GM23338 (cell line): ENCODE measurements around the gene PCDHGA4. TPM values are rescaled to one million over a fixed set of nuclear protein-coding genes. Genes with fewer than 3 reads are reported as not detected.

Experiments
- ATAC-seq: fragments of 200-7000 bp; cut with Tn5 transposase; 3 replicates; pipeline ENCODE4 v1.9.1; 2020
- DNase-seq: peaks from one replicate; pipeline ENCODE4 v3.0.0-alpha.2; 2015; ENCODE audit warnings: low spot score
- H2AFZ ChIP-seq: fragments of 200-600 bp; sonication (generic); 2 replicates; pipeline ENCODE4 v1.8.0; 2016; ENCODE audit warnings: antibody characterized with exemption, mild to moderate bottlenecking, moderate library complexity
- H3F3A ChIP-seq: fragments of 200-600 bp; sonication (generic); replicated peaks from 2 replicates; pipeline ENCODE4 v1.8.0; 2017; ENCODE audit warnings: antibody characterized with exemption, mixed run types, low read depth
- H3K27ac ChIP-seq: fragments of 200-600 bp; sonication (generic); 2 replicates; pipeline ENCODE4 v1.6.1; 2016; ENCODE audit warnings: low read depth
- H3K27me3 ChIP-seq: fragments of 200-600 bp; sonication (generic); 2 replicates; pipeline ENCODE4 v1.8.0; 2016; ENCODE audit warnings: mild to moderate bottlenecking, mixed run types, moderate library complexity; ENCODE audit not compliant: insufficient read depth
- H3K36me3 ChIP-seq: fragments of 200-600 bp; sonication (generic); 2 replicates; pipeline ENCODE4 v1.8.0; 2016; ENCODE audit warnings: mild to moderate bottlenecking; ENCODE audit not compliant: insufficient read depth
- H3K4me1 ChIP-seq: fragments of 200-600 bp; sonication (generic); 2 replicates; pipeline ENCODE4 v1.8.0; 2016; ENCODE audit warnings: mild to moderate bottlenecking, moderate library complexity; ENCODE audit not compliant: insufficient read depth
- H3K4me2 ChIP-seq: fragments of 200-600 bp; sonication (generic); 2 replicates; pipeline ENCODE4 v1.7.1; 2017; ENCODE audit warnings: mixed run types
- H3K4me3 ChIP-seq: fragments of 200-600 bp; sonication (generic); 2 replicates; pipeline ENCODE4 v1.6.1; 2016; ENCODE audit warnings: mixed run types
- H3K79me2 ChIP-seq: fragments of 200-600 bp; sonication (generic); replicated peaks from 2 replicates; pipeline ENCODE4 v1.8.0; 2017; ENCODE audit warnings: mild to moderate bottlenecking; ENCODE audit not compliant: insufficient read depth
- H3K9me2 ChIP-seq: fragments of 200-600 bp; sonication (generic); 2 replicates; pipeline ENCODE4 v1.8.0; 2017; ENCODE audit not compliant: insufficient read depth
- H4K20me1 ChIP-seq: fragments of 200-600 bp; sonication (generic); replicated peaks from 2 replicates; pipeline ENCODE4 v1.8.0; 2017; ENCODE audit warnings: mild to moderate bottlenecking; ENCODE audit not compliant: insufficient read depth
- H3K27ac Mint-ChIP-seq: 2 replicates; pipeline ENCODE4 v1.8.0; 2020; ENCODE audit warnings: inconsistent platforms, mild to moderate bottlenecking, moderate library complexity, mixed read lengths
- H3K27me3 Mint-ChIP-seq: 3 replicates; pipeline ENCODE4 v1.8.0; 2022; ENCODE audit warnings: low read depth, mild to moderate bottlenecking, moderate library complexity, mixed read lengths, inconsistent platforms; ENCODE audit not compliant: insufficient read depth, poor library complexity
- H3K36me3 Mint-ChIP-seq: 3 replicates; pipeline ENCODE4 v1.8.0; 2021; ENCODE audit warnings: low read depth, mild to moderate bottlenecking, inconsistent platforms, moderate library complexity, mixed read lengths
- H3K4me1 Mint-ChIP-seq: 3 replicates; pipeline ENCODE4 v1.8.0; 2020; ENCODE audit warnings: mild to moderate bottlenecking, inconsistent platforms, mixed read lengths
- H3K4me3 Mint-ChIP-seq: 3 replicates; pipeline ENCODE4 v1.8.0; 2021; ENCODE audit warnings: moderate library complexity, mild to moderate bottlenecking, inconsistent platforms, mixed read lengths
- H3K9me3 Mint-ChIP-seq: 3 replicates; pipeline ENCODE4 v1.8.0; 2020; ENCODE audit warnings: moderate library complexity, mild to moderate bottlenecking, inconsistent platforms, mixed read lengths
- CREB1 ChIP-seq: fragments of 250-450 bp; sonication (Bioruptor Pico); IDR thresholded peaks from 2 replicates; pipeline ENCODE4 v1.5.0; 2020; ENCODE audit warnings: low read depth, mild to moderate bottlenecking, moderate library complexity
- CTCF ChIP-seq, 2 experiments: fragments of 200-600 bp in 1 of 2; sonication (generic) in 1 of 2; conservative IDR thresholded peaks; 2 replicates each; pipeline versions ENCODE4 v1.5.1 to v1.6.1; 2016 to 2017; ENCODE audit warnings: antibody characterized with exemption in 2 of 2, low read depth in 2 of 2, mild to moderate bottlenecking in 2 of 2, moderate library complexity in 1 of 2
- ETS1 ChIP-seq: IDR thresholded peaks from 2 replicates; pipeline ENCODE4 v1.6.1; 2016; ENCODE audit warnings: antibody characterized with exemption
- EZH2 ChIP-seq: fragments of 200-600 bp; sonication (generic); IDR thresholded peaks from one replicate; pipeline ENCODE4 v1.8.0; 2017; ENCODE audit warnings: antibody characterized with exemption, mild to moderate bottlenecking, low read depth; ENCODE audit not compliant: unreplicated experiment
- EZH2phosphoT487 ChIP-seq: fragments of 200-600 bp; sonication (generic); IDR thresholded peaks from one replicate; pipeline ENCODE4 v1.8.1; 2018; ENCODE audit warnings: antibody characterized with exemption; ENCODE audit not compliant: unreplicated experiment
- JUNB ChIP-seq: IDR thresholded peaks from one replicate; pipeline ENCODE4 v1.6.1; 2016; ENCODE audit warnings: antibody characterized with exemption; ENCODE audit not compliant: unreplicated experiment
- NANOG ChIP-seq: IDR thresholded peaks from 2 replicates; pipeline ENCODE4 v1.6.1; 2016; ENCODE audit warnings: antibody characterized with exemption, borderline replicate concordance
- POLR2AphosphoS5 ChIP-seq: IDR thresholded peaks from 2 replicates; pipeline ENCODE4 v1.6.1; 2016; ENCODE audit warnings: antibody characterized with exemption, low read depth
- REST ChIP-seq: IDR thresholded peaks from one replicate; pipeline ENCODE4 v1.6.1; 2018; ENCODE audit warnings: antibody characterized with exemption; ENCODE audit not compliant: unreplicated experiment
- STAT1 ChIP-seq: IDR thresholded peaks from one replicate; pipeline ENCODE4 v1.6.1; 2016; ENCODE audit warnings: antibody characterized with exemption; ENCODE audit not compliant: unreplicated experiment
- ZNF114 ChIP-seq: fragments of 250-450 bp; sonication (Bioruptor Pico); IDR thresholded peaks from 2 replicates; pipeline ENCODE4 v1.5.0; 2020; ENCODE audit warnings: mild to moderate bottlenecking, moderate library complexity
- ZNF331 ChIP-seq: fragments of 250-450 bp; sonication (Bioruptor Pico); IDR thresholded peaks from 2 replicates; pipeline ENCODE4 v1.5.0; 2020; ENCODE audit warnings: low read depth, mild to moderate bottlenecking, moderate library complexity
- ZNF462 ChIP-seq: fragments of 250-450 bp; sonication (Bioruptor Pico); IDR thresholded peaks from 2 replicates; pipeline ENCODE4 v1.5.0; 2020; ENCODE audit warnings: mild to moderate bottlenecking, moderate library complexity
- polyA plus RNA-seq: library from polyadenylated mRNA; unstranded; fragments of >200 nt; fragmentation: Nextera tagmentation; extraction: Ambion mirVana; gene quantifications from 2 replicates; pipeline ENCODE4 v1.2.1, GENCODE V29; 2016
- total RNA-seq: library from RNA; depleted of rRNA; stranded (reverse); fragments of >200 nt; shearing (Covaris generic); gene quantifications from 2 replicates; pipeline ENCODE4 v1.2.3, GENCODE V29; 2014

The PCDHGA4 gene
- total and polyA plus RNA-seq, 2 experiments from 2014 or later = 0.99 to 7.2 TPM

- Histone ChIP-seq H4K20me1 (peaks cover 24% of the 10 kb centered on the region), H3F3A (no peaks in the 10 kb centered on the region), H3K4me3 (peak within 1 kb of the TSS; percentile 67), H3K27ac (peak within 1 kb of the TSS; percentile 92), H3K27me3 (no peaks in the 10 kb centered on the region), H3K9me2 (no peaks in the 10 kb centered on the region), H3K4me2 (peak within 1 kb of the TSS; percentile 80), H2AFZ (peak within 1 kb of the TSS; percentile 87), H3K36me3 (peaks cover 13% of the 10 kb centered on the region), H3K4me1 (peaks cover 14% of the 10 kb centered on the region; the same call in 1 of the 2 replicates), H3K79me2 (peaks cover 42% of the 10 kb centered on the region)
- Mint-ChIP-seq H3K4me1 (peaks cover 10% of the 10 kb centered on the region), H3K27me3 (peaks cover 15% of the 10 kb centered on the region), H3K36me3 (peaks cover 51% of the 10 kb centered on the region), H3K4me3 (peak within 1 kb of the TSS; percentile 95), H3K9me3 (peaks cover 53% of the 10 kb centered on the region), H3K27ac (peak within 1 kb of the TSS; percentile 99)
- peak; percentile 96 for ATAC-seq
- peak; percentile 97 for DNase-seq
- TF ChIP-seq EZH2 (no peak), ZNF331 (no peak), CTCF (conservative IDR thresholded peaks at IDR 0.05; ENCODE audit: low read depth in 2 of 2) (peak; percentile 86 to 88), ETS1 (peak; percentile 50), REST (no peak), STAT1 (no peak), ZNF462 (CRISPR knock-in tag) (no peak), ZNF114 (CRISPR knock-in tag) (no peak), JUNB (no peak), POLR2AphosphoS5 (peak; percentile 99), EZH2phosphoT487 (no peak), CREB1 (CRISPR knock-in tag) (peak; percentile 82), NANOG (no peak)
These were observed 34.3 kb upstream of the PCDHGA4 start, which contains the start of gene TAF7 for GRCh38 chr5:141320225-141321169. Gene TAF7 (minus strand): TSS chr5:141320784. CDS start chr5:141320044, 740 bp downstream.
